ENCODE measurements around the gene L3MBTL4.

Gene L3MBTL4

GRCh38 chr18:6023551-6023950 lies 391.2 kb downstream of the L3MBTL4 start:
- intact Hi-C loops (cut with micrococcal nuclease): no loop called here
- Mint-ChIP-seq H3K36me3 (ENCODE audit: low read depth) (no peaks in the 10 kb centered on the region), H3K9me3 (no peaks in the 10 kb centered on the region), H3K27me3 (no peaks in the 10 kb centered on the region), H3K4me3 (no peak overlapping the region), H3K27ac (no peak overlapping the region), H3K4me1 (ENCODE audit: low read depth) (peaks cover 20% of the 10 kb centered on the region)

GRCh38 chr18:6022845-6023244 lies 391.9 kb downstream of the L3MBTL4 start:
- Mint-ChIP-seq H3K27ac (no peak overlapping the region), H3K4me3 (no peak overlapping the region), H3K9me3 (no peaks in the 10 kb centered on the region), H3K27me3 (no peaks in the 10 kb centered on the region), H3K36me3 (ENCODE audit: low read depth) (no peaks in the 10 kb centered on the region), H3K4me1 (ENCODE audit: low read depth) (peaks cover 20% of the 10 kb centered on the region)
- intact Hi-C loops (cut with micrococcal nuclease): no loop called here

- no peaks in the 10 kb centered on the region for H3K36me3 Mint-ChIP-seq (ENCODE audit: low read depth)
- intact Hi-C loops (cut with micrococcal nuclease): no loop called here
- H3K4me1 Mint-ChIP-seq (ENCODE audit: low read depth): peaks cover 20% of the 10 kb centered on the region
- H3K9me3 Mint-ChIP-seq: no peaks in the 10 kb centered on the region
- H3K27ac Mint-ChIP-seq: no peak overlapping the region
- no peaks in the 10 kb centered on the region for H3K27me3 Mint-ChIP-seq
- H3K4me3 Mint-ChIP-seq: no peak overlapping the region
Measured at GRCh38 chr18:6022074-6022444, 392.7 kb downstream of the L3MBTL4 start.

- Mint-ChIP-seq H3K4me3 (no peak overlapping the region), H3K27ac (no peak overlapping the region), H3K4me1 (ENCODE audit: low read depth) (peaks cover 20% of the 10 kb centered on the region), H3K27me3 (no peaks in the 10 kb centered on the region), H3K9me3 (no peaks in the 10 kb centered on the region), H3K36me3 (ENCODE audit: low read depth) (no peaks in the 10 kb centered on the region)
- intact Hi-C loops (cut with micrococcal nuclease): no loop called here
Measured at GRCh38 chr18:6021306-6022073, 393.2 kb downstream of the L3MBTL4 start.

- H3K9me3 Mint-ChIP-seq: no peaks in the 10 kb centered on the region
- no peak overlapping the region for H3K27ac Mint-ChIP-seq
- H3K36me3 Mint-ChIP-seq (ENCODE audit: low read depth): no peaks in the 10 kb centered on the region
- peaks cover 20% of the 10 kb centered on the region for H3K4me1 Mint-ChIP-seq (ENCODE audit: low read depth)
- no peaks in the 10 kb centered on the region for H3K27me3 Mint-ChIP-seq
- intact Hi-C loops (cut with micrococcal nuclease): loop anchor here (5.0 kb wide), 1 partner anchor 724 kb away; no protein-coding TSS in a partner anchor
- no peak overlapping the region for H3K4me3 Mint-ChIP-seq
Measured at GRCh38 chr18:6018671-6019070, 396.0 kb downstream of the L3MBTL4 start.

GRCh38 chr18:6017171-6017570 lies 397.5 kb downstream of the L3MBTL4 start:
- Mint-ChIP-seq H3K4me1 (ENCODE audit: low read depth) (peaks cover 17% of the 10 kb centered on the region), H3K27ac (no peak overlapping the region), H3K9me3 (no peaks in the 10 kb centered on the region), H3K4me3 (no peak overlapping the region), H3K27me3 (no peaks in the 10 kb centered on the region), H3K36me3 (ENCODE audit: low read depth) (no peaks in the 10 kb centered on the region)
- intact Hi-C loops (cut with micrococcal nuclease): loop anchor here (5.0 kb wide), 1 partner anchor 725 kb away; no protein-coding TSS in a partner anchor

- Mint-ChIP-seq H3K27me3 (no peaks in the 10 kb centered on the region), H3K27ac (no peak overlapping the region)
- intact Hi-C loops (cut with micrococcal nuclease): loop anchor here (5.0 kb wide), 1 partner anchor 727 kb away; no protein-coding TSS in a partner anchor
Measured at GRCh38 chr18:6015364-6015763, 399.3 kb downstream of the L3MBTL4 start.

GRCh38 chr18:6013171-6013810 lies 401.4 kb downstream of the L3MBTL4 start:
- Mint-ChIP-seq H3K4me1 (ENCODE audit: low read depth) (no peaks in the 10 kb centered on the region), H3K4me3 (no peak overlapping the region), H3K27ac (no peak overlapping the region), H3K36me3 (ENCODE audit: low read depth) (no peaks in the 10 kb centered on the region), H3K27me3 (no peaks in the 10 kb centered on the region), H3K9me3 (no peaks in the 10 kb centered on the region)
- intact Hi-C loops (cut with micrococcal nuclease): no loop called here

More at GRCh38 chr18:6015364-6015763, 399.3 kb downstream of the L3MBTL4 start:
- Mint-ChIP-seq H3K4me3 (no peak overlapping the region), H3K36me3 (ENCODE audit: low read depth) (no peaks in the 10 kb centered on the region), H3K4me1 (ENCODE audit: low read depth) (no peaks in the 10 kb centered on the region), H3K9me3 (no peaks in the 10 kb centered on the region)

- Mint-ChIP-seq H3K4me3 (no peak overlapping the region), H3K27ac (no peak overlapping the region), H3K27me3 (no peaks in the 10 kb centered on the region), H3K36me3 (ENCODE audit: low read depth) (no peaks in the 10 kb centered on the region), H3K9me3 (no peaks in the 10 kb centered on the region), H3K4me1 (ENCODE audit: low read depth) (no peaks in the 10 kb centered on the region)
- intact Hi-C loops (cut with micrococcal nuclease): no loop called here
Measured at GRCh38 chr18:6010921-6011320, 403.8 kb downstream of the L3MBTL4 start.

- no peaks in the 10 kb centered on the region for H3K9me3 Mint-ChIP-seq
- H3K27me3 Mint-ChIP-seq: no peaks in the 10 kb centered on the region
- H3K4me3 Mint-ChIP-seq: no peak overlapping the region
- H3K27ac Mint-ChIP-seq: no peak overlapping the region
- intact Hi-C loops (cut with micrococcal nuclease): no loop called here
- H3K4me1 Mint-ChIP-seq (ENCODE audit: low read depth): no peaks in the 10 kb centered on the region
- no peaks in the 10 kb centered on the region for H3K36me3 Mint-ChIP-seq (ENCODE audit: low read depth)
Measured at GRCh38 chr18:6010284-6010683, 404.4 kb downstream of the L3MBTL4 start.

- Mint-ChIP-seq H3K27ac (no peak overlapping the region), H3K4me3 (no peak overlapping the region), H3K27me3 (no peaks in the 10 kb centered on the region), H3K36me3 (ENCODE audit: low read depth) (no peaks in the 10 kb centered on the region), H3K9me3 (no peaks in the 10 kb centered on the region), H3K4me1 (ENCODE audit: low read depth) (no peaks in the 10 kb centered on the region)
- intact Hi-C loops (cut with micrococcal nuclease): no loop called here
Measured at GRCh38 chr18:6009756-6010155, 405.0 kb downstream of the L3MBTL4 start.

- H3K4me1 Mint-ChIP-seq (ENCODE audit: low read depth): no peaks in the 10 kb centered on the region
- no peaks in the 10 kb centered on the region for H3K27me3 Mint-ChIP-seq
- H3K36me3 Mint-ChIP-seq (ENCODE audit: low read depth): no peaks in the 10 kb centered on the region
- peaks cover 9% of the 10 kb centered on the region for H3K9me3 Mint-ChIP-seq
- no peak overlapping the region for H3K27ac Mint-ChIP-seq
- no peak overlapping the region for H3K4me3 Mint-ChIP-seq
- intact Hi-C loops (cut with micrococcal nuclease): no loop called here
Measured at GRCh38 chr18:6004683-6005082, 410.0 kb downstream of the L3MBTL4 start.

- H3K9me3 Mint-ChIP-seq: peaks cover 15% of the 10 kb centered on the region
- no peaks in the 10 kb centered on the region for H3K27me3 Mint-ChIP-seq
- no peak overlapping the region for H3K27ac Mint-ChIP-seq
- intact Hi-C loops (cut with micrococcal nuclease): no loop called here
- no peaks in the 10 kb centered on the region for H3K36me3 Mint-ChIP-seq (ENCODE audit: low read depth)
- H3K4me1 Mint-ChIP-seq (ENCODE audit: low read depth): no peaks in the 10 kb centered on the region
- H3K4me3 Mint-ChIP-seq: no peak overlapping the region
Measured at GRCh38 chr18:6004119-6004518, 410.6 kb downstream of the L3MBTL4 start.

GRCh38 chr18:6001867-6002266 lies 412.8 kb downstream of the L3MBTL4 start:
- no peaks in the 10 kb centered on the region for H3K4me1 Mint-ChIP-seq (ENCODE audit: low read depth)
- H3K9me3 Mint-ChIP-seq: peaks cover 16% of the 10 kb centered on the region
- no peak overlapping the region for H3K27ac Mint-ChIP-seq
- intact Hi-C loops (cut with micrococcal nuclease): no loop called here
- no peak overlapping the region for H3K4me3 Mint-ChIP-seq
- H3K36me3 Mint-ChIP-seq (ENCODE audit: low read depth): no peaks in the 10 kb centered on the region
- no peaks in the 10 kb centered on the region for H3K27me3 Mint-ChIP-seq
